ENCODE measurements around the gene NFKBIB.

The NFKBIB gene

GRCh38 chr19:38928391-38929001, 28.7 kb downstream of the NFKBIB start:
- TF ChIP-seq, protein P1, sequence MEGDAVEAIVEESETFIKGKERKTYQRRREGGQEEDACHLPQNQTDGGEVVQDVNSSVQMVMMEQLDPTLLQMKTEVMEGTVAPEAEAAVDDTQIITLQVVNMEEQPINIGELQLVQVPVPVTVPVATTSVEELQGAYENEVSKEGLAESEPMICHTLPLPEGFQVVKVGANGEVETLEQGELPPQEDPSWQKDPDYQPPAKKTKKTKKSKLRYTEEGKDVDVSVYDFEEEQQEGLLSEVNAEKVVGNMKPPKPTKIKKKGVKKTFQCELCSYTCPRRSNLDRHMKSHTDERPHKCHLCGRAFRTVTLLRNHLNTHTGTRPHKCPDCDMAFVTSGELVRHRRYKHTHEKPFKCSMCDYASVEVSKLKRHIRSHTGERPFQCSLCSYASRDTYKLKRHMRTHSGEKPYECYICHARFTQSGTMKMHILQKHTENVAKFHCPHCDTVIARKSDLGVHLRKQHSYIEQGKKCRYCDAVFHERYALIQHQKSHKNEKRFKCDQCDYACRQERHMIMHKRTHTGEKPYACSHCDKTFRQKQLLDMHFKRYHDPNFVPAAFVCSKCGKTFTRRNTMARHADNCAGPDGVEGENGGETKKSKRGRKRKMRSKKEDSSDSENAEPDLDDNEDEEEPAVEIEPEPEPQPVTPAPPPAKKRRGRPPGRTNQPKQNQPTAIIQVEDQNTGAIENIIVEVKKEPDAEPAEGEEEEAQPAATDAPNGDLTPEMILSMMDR (conservative IDR thresholded peaks at IDR 0.05): no peak
- TF ChIP-seq ZFX (IDR thresholded peaks at IDR 0.05): no peak
- H3K27ac ChIP-seq: no peak overlapping the region

GRCh38 chr19:38929929-38930775, 30.4 kb downstream of the NFKBIB start, which contains the start of gene SARS2:
TSS of gene SARS2 (minus strand) at chr19:38930763. CDS start at chr19:38930736, 27 bp downstream.
- peak within 1 kb of the TSS; percentile 82 for H3K27ac ChIP-seq
- TF ChIP-seq, protein P1 (conservative IDR thresholded peaks at IDR 0.05): peak; percentile 100
- TF ChIP-seq ZFX (IDR thresholded peaks at IDR 0.05): no peak

DNA sequence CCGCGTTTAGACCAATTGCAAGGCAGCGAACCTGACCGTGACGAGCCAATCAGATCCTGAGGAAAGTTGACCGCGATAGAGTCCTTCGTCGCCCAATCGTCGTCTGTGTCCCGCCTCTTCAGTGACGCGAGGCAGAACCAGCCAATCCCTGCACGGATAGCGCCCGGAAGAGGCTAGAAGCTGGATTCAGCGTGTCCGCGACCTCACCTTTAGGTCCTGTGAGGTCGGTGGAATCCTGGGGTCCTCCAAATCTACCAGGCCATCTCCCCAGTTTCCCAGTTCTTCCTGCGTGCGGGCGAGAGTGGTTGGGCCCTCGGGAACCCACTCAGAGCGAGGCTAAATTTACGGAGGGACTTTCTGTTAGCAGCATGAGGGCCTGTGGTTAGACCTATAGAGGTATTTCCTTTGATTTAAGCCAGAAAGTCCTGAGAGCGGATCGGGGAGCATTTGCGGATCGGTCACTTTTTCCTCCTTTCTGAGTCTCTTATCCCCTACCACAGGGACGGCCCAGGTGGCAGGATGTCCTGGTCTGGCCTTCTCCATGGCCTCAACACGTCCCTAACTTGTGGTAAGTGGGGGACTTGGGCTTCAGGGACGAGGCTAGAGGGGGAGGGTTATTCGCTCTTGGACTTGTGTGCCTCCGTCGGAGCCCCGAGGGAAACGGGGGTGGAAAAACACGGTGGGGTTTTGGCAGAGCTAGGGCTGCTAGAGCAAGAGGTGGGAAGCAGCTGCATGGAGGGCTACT, 31.2 kb downstream of the NFKBIB start, which contains the start of gene MRPS12:
Gene MRPS12, plus strand, starts transcription at position 169 of the 745 bp plus-strand sequence. Its CDS starts 351 bp downstream, at position 520.
- TF ChIP-seq ZFX (IDR thresholded peaks at IDR 0.05): peak; percentile 73; the same call in 1 of the 2 replicates
- TF ChIP-seq, protein P1 (conservative IDR thresholded peaks at IDR 0.05): no peak
- H3K27ac ChIP-seq: peak within 1 kb of the TSS; percentile 82

DNA sequence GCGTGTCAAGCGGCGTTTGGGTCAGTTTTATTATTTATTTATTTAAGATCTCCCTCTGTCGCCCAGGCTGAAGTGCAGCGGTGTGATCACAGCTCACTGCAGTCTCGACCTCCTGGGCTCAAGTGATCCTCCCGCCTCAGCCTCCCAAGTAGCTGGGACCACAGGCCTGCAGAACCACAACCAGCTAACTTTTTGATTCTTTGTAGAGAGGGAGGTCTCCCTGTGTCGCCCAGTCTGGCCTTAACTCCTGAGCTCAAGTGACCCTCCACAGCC, 31.7 kb downstream of the NFKBIB start:
- H3K27ac ChIP-seq: peak overlapping the region; percentile 82
- TF ChIP-seq ZFX (IDR thresholded peaks at IDR 0.05): no peak
- TF ChIP-seq, protein P1 (conservative IDR thresholded peaks at IDR 0.05): no peak

DNA sequence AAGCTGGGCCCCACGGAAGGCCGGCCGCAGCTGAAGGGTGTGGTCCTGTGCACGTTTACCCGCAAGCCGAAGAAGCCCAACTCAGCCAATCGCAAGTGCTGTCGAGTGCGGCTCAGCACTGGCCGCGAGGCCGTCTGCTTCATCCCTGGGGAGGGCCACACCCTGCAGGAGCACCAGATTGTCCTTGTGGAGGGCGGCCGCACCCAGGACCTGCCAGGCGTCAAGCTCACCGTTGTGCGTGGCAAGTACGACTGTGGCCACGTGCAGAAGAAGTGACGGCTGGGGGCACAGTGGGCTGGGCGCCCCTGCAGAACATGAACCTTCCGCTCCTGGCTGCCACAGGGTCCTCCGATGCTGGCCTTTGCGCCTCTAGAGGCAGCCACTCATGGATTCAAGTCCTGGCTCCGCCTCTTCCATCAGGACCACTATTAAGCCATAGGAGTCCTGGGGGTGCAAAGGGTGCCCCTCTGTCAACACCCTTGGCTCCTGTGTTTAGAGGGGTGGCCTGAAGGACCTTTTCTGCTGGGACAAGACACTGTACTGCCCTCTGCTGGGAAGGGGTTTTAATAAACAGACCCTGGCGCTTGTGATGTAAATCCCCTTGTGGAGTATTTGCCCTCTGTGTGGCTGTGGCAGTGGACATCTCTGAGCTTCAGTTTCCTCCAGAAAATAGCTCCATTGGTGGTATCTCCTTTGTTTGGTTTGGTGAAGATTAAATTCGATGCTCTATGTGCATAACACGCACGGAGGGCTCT, 32.8 kb downstream of the NFKBIB start:
- TF ChIP-seq ZFX (IDR thresholded peaks at IDR 0.05): no peak
- TF ChIP-seq, protein P1 (conservative IDR thresholded peaks at IDR 0.05): peak; percentile 50
- H3K27ac ChIP-seq: no peak overlapping the region

- H3K27ac ChIP-seq: no peak overlapping the region
- TF ChIP-seq, protein P1 (conservative IDR thresholded peaks at IDR 0.05): no peak
- no peak for TF ChIP-seq ZFX (IDR thresholded peaks at IDR 0.05)
These were observed 33.8 kb downstream of the NFKBIB start for GRCh38 chr19:38933544-38933943.

All from C4-2B (cell line).